GM19438 (cell line): ENCODE results near the gene DAB1.

Source experiments
- ATAC-seq: cut with Tn5 transposase; IDR thresholded peaks from one replicate; pipeline ENCODE4 v1.9.1; 2021; ENCODE audit warnings: low read depth; ENCODE audit not compliant: unreplicated experiment

The DAB1 gene

DNA sequence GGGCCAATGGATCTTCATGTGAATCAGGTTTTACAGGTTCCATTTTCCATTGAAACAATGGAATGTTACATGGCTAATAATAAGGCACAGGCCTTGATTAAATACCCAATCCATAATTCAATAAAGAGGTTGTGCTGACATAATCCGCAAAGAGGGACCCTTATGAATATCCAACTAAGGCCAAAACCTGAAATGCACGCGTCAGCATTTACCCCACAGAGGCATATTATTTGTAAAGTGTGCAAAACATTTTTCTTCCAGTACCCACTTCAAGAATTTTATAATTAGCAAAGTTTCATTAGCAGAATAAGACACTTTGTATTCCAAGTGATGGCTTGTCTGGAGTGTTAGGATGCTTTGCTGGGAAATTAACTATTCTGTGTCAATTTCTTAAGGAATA lies 237.4 kb downstream of the DAB1 start:
- ATAC-seq = no peak

DNA sequence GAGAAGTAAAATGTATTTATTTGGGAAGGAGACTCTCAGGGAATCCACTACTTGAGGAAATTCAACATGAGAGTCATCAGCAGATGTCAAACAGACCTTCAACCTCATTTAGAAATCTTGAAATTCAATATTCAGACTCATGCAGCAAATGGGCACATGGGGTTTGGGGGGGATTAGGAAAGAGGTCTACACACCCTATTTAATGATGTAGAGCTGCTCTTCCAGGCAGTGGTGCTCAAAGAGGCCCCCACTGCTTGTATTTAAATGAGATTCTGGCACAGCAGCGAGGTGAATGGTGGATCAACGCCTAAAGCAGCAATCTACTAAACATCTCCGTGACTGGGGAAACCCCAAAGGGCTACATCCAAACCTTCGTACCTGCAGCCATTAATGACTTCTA lies 244.9 kb downstream of the DAB1 start:
- ATAC-seq = no peak

DNA sequence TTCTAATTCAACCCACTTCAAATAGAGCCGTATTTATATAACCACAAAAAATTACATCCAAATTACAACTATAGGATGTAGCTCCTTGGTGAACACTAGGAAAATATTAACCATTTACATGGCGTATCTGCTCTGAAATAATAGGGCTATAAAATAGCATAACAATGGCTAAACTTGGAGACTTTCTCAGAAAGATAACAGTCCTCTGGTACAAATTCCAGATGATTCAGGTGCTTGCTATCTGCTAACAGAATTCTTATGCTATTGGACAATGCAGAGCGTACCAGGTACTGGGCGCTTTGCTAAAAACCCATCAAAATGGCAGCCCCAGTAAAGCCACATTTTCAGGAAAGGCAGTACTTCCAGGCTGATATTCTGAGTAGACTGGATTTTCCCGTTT lies 248.4 kb downstream of the DAB1 start:
- no peak for ATAC-seq

DNA sequence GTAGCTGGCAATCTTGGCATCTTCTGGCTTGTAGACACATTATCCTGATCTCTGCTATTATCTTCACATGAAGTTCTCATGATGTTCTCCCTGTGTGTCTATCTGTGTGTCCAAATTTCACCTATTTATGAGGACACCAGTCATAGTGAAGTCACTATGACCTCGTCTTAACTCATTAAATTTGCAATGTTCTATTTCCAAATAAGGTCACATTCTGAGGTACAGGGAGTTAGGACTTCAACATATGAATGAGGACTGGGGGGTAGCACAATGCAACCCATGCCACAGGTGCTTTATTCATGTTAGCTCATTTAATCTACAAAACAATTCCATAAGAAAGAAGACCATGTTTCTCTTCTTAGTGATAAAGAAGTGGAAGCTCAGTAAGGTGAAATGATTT lies 251.8 kb downstream of the DAB1 start:
- ATAC-seq = no peak

DNA sequence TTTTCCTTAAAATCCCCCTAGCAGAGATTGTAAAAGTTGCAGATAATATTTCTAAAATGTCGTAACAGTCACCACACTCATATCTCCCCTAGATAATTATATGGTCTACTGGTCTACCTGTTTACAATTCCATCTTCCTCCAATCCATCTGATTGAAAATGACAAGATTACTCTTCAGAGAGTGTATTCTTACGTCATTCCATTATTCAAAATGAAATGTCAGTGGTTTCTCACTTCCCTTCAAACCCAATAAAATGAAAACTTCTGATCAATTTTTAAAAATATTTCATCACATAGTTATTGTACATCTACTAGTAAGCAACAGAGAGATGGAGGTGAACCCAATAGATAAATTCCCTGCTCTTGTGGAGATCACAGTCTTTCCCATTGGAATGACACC lies 255.9 kb downstream of the DAB1 start:
- no peak for ATAC-seq

DNA sequence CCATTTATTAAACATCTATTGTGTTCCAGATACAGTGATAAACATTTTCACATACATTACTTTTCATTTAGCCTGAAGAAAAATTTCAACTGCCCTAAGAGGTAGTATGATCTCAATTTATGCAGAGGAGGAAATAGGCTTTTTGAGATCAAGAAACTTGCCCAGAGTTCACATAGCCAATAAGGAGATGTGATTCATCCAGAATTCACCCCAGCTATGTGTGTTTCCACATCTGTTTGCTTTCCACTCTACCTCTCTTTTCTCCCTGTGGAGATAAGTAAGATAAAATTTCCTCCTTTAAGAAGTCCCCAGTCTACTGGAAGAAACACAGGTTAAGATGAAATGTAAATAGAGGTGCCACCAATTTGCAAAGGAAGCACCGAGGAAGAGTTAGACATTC lies 258.3 kb downstream of the DAB1 start:
- no peak for ATAC-seq

DNA sequence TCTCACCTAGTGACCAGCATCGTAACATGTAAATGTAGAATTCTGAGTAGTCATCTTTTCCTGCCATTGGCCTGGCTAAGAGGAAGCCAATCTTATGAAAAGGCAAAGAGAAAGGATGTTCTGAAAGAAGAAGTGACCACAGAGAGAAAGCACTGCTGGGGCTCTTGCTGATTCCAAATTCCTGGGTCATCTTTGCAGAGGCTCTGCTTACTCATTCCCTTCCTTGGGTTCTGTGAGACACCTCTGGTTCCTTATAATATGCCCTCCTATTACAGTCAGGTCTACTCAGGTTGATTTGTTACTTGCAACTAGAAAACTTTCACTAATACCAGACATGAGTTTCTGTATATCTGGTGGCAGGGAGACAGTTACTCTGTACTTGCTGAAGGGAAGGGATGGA lies 259.3 kb downstream of the DAB1 start:
- ATAC-seq = no peak

DNA sequence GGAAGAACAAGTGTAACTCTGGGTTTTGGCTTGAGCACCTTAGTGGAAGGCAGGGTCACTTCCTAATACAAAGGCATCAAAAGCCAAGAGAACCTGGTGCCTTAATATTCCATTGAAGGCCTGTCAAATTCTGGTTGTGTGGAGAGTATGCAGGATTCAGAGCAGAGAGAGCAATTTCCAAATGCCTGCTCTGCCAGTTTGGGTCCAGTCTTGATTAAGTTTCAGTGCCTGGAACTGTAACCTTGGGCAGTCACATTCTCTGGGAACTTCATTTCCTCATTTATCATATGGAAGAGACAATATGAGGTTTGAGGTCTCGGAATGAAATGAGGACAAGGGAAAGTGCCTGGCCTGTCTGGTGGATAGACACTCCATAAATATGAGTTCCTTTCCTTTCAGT lies 260.1 kb downstream of the DAB1 start:
- no peak for ATAC-seq

DNA sequence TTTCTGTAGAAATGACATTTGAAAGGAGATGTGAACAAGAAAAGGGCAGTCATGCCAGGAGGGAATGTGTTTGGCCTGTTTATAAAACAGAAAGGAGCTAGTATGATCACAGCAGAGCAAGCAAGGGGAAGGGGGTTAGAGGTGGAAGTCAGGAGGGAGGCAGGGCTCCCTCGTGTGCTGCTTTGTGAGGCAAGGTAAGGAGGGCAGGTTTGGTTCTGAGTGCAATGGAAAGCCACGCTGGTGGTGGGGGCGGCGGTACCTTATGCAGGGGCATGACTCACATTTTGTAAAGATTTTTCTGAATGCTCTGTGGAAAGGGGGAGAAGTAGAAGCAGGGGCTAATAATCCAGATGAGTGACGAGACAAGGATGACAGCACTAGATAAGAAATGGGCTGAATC lies 260.5 kb downstream of the DAB1 start:
- ATAC-seq = no peak

DNA sequence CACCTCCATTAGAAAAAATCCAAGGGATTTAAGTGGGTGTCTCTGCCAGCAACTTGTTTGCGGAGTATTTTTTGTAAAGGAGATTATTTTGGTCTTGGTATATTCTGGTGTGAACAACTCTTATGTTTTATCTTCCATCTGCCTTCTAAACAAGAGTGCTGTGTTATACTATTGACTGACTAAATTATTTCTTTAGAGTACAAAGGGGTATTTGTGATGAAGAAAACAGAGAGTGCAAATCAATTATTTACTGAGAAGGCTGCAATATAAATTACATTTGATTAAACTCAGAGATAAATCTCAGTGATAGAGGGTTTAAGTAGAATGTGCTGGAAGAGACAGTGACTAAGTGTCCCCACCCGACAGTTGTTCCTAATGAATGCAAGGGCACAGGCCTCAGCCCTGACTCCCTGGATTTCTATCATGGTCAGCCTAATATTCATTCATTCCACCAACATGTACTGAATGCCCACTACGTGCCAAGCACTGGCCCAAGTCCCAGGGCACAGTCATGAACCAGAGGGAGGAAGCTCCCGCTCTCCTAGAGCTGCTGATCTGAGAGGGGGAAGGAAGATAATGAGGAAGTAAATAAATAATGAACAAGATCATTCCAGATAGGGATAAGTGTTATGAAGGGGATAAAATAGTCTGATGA lies 261.1 kb downstream of the DAB1 start:
- ATAC-seq = no peak

DNA sequence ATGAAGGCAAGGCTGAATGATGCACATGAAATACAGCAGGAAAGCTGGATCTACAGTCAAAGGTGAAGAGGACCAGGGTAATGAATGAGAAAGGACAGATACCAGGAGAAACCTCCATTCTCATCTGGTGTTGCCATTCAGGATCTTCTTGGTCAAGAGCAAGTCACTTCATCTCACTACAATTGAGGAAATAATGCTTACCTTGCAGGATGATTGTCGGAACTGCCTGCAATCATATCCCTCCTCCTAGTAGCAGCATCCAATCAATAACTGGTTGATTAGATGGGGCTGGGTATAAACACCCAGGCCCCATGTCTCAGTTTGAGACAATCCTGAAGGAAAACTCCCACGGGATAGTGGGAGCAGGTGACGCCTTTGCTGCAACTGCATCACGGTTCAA lies 263.3 kb downstream of the DAB1 start:
- no peak for ATAC-seq

DNA sequence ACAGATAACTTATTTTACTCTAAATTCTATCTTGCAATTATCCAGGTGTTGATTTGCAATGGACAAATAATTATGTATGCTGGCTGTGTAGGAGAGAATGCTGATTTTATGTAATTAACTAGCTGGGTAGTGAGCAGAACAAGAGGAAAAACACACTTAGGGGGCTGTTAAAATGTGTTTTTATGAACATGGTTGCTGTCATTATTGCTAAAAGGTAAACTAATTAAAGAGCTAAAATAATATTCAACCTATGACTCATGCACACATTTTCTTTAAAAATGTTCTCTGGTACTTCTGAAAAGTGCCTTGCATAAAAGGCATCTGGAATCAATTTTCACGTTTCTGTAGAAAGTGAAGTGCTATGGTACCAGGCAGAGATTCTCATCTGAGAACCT lies 265.3 kb downstream of the DAB1 start:
- no peak for ATAC-seq

DNA sequence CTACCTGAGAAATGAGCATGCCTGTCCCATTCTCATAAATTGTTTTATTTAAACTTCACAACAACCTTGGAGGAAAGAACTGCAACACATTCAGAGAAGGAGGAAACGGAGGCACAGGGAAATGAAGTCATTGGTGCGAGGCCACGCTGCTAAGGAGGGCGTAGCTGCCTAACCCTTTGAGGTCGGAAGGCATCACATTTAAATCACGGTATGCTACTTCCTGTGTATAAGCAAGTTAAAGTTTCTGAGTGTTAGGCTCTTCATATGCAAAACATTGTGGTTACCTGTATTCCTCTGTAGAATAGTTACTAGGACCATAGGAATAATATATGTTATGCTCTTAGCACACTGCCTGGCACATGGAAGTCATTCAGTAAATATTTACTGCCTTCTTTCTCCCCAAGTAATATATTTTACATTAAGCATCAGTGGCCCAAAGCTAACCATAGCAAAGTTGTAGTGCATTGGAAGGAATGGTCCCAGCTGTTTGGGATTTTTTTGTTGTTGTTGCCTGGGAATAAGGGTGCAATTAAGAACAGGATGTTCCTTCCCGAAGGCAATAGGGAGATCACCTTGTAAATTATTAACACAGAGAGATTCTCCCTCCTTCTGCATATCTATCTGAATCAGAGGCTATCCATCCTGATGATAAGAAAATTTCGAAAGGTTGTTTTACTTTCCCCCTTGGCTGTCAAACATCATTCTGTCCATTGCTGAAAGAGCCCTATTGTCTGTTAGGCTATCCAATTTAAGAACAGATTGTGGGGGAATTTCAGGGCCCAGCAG lies 265.8 kb downstream of the DAB1 start:
- ATAC-seq = no peak

DNA sequence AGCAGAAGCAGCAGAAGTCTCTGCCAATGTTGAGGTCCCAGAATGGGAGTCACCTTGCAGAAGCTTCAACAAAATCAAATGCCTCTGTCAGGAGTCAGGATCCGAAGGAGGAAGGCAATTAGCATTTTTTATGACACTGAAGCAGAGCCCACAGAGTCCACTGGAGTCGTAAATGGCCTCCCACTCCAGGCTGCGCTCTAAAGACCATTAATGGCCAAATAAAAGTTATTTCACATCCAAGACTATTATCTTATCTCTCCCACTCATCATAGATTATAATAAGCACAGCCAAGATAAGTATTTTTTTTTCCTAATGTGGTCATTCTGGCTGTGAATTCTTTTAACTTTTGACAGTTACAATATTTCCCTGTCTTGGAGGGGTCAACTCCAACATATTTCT lies 267.0 kb downstream of the DAB1 start:
- ATAC-seq = no peak

DNA sequence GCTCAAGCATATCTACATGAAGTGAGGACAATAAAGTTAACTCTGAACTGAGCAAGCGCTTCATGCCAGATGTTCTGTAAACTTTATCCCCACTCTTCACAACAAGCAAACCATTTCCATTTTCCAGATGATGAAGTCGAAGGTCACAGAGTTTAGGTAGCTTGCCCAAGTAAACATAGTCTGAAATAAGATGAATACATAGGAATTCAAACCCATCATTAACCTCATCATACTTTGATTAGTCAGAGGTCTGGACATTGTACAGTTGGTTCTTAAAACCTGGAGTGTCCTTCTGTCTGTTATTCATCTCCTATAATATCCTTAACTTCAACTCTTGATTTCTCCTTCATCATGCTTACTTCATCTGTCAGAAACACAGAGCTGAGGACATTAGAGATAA lies 277.8 kb downstream of the DAB1 start:
- ATAC-seq = no peak

DNA sequence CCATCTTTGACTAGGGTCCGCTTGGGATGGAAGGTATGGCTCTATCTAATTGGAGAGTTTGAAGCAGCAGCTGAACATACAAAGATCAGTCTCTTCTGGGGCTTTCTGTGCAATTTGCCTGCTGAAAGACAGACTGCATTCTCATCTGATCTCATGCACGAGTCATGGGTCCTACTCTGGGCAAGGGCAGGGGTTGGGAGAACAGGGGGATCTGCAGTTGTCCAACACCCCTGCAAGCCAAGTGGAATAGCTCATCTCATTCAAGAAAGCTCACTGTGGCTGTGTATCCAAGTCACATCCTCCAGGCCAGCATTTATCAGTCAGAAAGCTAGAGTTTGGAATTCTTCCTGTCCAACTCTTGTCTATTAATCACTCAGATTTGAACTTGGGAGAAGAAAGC lies 280.9 kb downstream of the DAB1 start:
- no peak for ATAC-seq

DNA sequence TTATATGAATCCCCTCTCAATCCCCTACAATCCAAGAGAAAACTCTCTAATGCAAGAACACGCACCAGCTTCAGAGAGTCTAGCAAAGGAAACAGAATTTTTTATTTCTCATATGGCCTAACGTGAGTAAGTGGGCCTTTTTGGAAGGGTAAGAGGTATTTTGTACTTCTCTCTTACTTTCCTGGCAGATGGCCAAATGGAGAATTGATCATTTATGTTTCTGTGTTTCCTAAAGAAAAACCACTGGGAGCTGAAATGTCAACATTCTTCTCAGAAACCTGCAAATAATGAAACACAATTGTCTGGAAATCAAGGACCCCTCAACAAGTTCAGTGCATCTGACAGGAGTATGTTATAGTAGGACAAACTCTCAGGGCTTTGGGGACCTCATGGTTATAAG lies 281.7 kb downstream of the DAB1 start:
- no peak for ATAC-seq

DNA sequence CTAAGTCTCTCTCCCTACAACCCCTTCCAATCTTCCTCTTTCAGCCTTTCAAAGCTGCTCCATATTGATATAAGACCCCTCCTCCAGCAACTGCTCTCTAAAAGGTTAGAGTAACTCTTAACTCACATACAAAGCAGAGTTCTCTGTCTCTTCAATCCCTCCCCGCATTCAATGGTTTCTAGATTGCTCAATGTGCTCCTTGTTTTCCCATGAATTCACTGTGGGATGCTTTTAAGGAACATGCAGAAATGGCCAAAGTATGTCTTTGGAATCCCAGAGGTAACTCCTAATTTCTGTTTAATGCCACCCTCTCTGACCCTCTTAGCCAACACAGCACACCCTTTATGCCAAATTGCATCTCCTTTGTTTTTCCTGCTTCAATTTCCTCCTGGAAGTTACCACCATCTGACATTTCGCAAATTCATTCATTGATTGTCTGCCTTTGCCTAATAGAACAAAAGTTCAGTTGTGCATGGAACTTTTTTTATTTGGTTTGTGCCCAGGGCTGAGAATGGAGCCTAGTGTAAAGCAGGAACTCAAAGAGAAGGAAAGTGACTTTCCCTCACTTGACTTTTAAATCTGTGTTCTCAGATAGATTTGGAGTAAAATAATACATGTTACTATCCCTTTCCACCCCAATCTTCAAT lies 285.3 kb downstream of the DAB1 start:
- no peak for ATAC-seq

DNA sequence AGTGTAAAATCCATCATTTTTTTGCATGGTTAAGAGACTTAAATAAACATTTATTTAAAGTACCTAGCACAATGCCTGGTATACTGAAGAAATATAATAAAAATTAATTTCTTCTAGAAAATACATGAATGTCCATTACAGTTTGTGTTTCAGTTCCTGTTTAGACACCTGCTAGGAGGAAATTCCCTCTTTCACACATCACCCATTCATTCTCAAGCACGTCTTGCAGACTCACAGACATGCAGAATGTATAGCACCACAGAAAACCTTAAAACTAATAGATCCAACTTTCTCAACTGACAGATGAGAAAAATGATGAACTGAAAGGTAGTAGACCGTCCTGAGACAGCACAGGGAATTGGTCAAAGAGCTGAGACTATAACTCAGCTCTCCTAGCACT lies 285.9 kb downstream of the DAB1 start:
- no peak for ATAC-seq

DNA sequence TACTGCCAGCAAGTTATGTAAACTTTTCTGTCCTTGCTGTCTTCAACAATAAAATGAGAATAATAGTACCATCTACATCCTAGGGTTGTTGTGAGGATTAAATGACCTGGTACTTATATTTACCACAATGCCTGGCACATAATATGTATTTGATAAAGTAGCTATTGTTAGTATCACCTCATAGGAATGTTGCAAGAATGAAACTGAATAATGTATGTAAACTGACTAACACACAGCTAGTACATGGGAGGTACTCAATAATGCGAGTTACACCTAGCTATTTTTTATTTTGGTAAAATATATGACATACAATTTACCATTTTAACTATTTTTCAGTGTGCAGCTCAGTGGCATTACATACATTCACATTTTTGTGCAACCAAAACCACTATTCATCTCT lies 289.1 kb downstream of the DAB1 start:
- ATAC-seq = no peak

DNA sequence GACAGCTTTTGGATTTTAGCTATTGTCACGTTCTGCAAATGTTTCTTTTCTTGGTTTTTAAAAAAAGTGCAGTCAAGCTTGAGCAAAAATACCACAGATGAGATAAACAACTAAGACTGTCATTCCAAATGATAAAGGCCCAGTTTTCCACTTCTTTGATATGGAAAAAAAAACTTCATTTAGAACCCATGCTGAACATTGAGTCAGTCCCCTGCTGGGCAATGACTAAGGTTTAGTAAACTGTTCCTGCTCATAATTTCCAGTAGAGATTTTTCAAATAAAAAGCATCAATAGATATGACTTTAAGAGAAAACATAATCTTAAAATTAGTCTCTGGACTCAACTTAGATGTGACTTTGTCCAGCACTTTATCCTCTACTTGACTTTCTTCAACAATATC lies 290.2 kb downstream of the DAB1 start:
- no peak for ATAC-seq

DNA sequence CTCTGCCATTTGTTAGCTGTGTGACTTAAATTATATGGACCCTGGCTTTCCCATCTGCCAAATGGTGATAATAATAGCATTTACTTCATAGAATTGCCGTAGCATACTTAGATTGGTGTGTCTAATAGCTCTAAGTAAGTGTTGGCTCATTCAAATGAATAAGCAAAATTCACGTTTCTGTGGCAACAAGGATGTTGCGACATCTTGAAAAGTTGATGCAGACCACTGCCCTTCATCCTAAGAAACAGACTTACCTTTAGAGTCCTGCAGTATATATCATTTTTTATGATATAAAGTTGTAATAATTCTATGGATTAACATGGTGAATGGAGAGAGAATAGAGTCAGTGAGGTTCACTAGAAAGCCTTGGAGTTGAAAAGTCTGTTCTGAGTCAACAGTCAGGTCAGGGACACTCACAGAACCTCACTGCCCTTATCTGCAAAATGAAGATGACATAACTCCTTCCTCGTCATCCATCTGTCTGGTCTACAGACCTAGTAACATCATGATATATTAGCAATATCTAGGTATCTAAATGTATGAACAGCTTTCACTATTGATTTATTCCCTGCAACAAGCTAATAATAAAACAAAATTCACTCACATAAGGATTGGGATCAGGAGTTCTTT lies 290.8 kb downstream of the DAB1 start:
- no peak for ATAC-seq
